Activated CD4-positive, alpha-beta T cell treated with anti-CD3 and anti-CD28 coated beads for 36 hours (primary cell): ENCODE measurements around the gene KCTD4. TPM values are rescaled to one million over a fixed set of nuclear protein-coding genes. Genes with fewer than 3 reads are reported as not detected.

ENCODE experiments used
- ATAC-seq: fragments of 200-7000 bp; cut with Tn5 transposase; one replicate; pipeline ENCODE4 v1.10.0; 2021; ENCODE audit warnings: mild to moderate bottlenecking, moderate library complexity
- CTCF ChIA-PET: fragments of 350-600 bp; sonication (Branson Sonifier 250); formaldehyde crosslinking; loops from one replicate; lab custom pipeline; 2021; ENCODE audit warnings: antibody characterized with exemption; lab: Charles Lee
- POLR2A ChIA-PET: fragments of 350-600 bp; sonication (Branson Sonifier 250); formaldehyde crosslinking; loops from one replicate; lab custom pipeline; 2021; ENCODE audit warnings: antibody characterized with exemption, inconsistent platforms; lab: Charles Lee
- DNase-seq: peaks from one replicate; pipeline ENCODE4 v3.0.0-alpha.2; 2020
- H3K27ac Mint-ChIP-seq: one replicate; pipeline ENCODE4 v1.8.0; 2021; ENCODE audit warnings: mixed read lengths
- H3K27me3 Mint-ChIP-seq: one replicate; pipeline ENCODE4 v1.8.0; 2021; ENCODE audit warnings: mixed read lengths
- H3K36me3 Mint-ChIP-seq: one replicate; pipeline ENCODE4 v1.8.0; 2021; ENCODE audit warnings: low read depth, mixed read lengths
- H3K4me1 Mint-ChIP-seq: one replicate; pipeline ENCODE4 v1.8.0; 2021; ENCODE audit warnings: mixed read lengths
- H3K4me3 Mint-ChIP-seq: one replicate; pipeline ENCODE4 v1.8.0; 2021; ENCODE audit warnings: mild to moderate bottlenecking, moderate library complexity, mixed read lengths
- H3K9me3 Mint-ChIP-seq: one replicate; pipeline ENCODE4 v1.8.0; 2021; ENCODE audit warnings: low read depth, mixed read lengths
- intact Hi-C, 2 experiments: fragments of 100-400 bp; cut with DNase I in 1 of 2; cut with micrococcal nuclease in 1 of 2; formaldehyde crosslinking; loops; one replicate each; pipeline versions ENCODE4 v1.14.2 to v1.15.1; 2022 to 2024; cut with DNase I, micrococcal nuclease
- total RNA-seq, 2 experiments: library from RNA; stranded (reverse); gene quantifications; one replicate each; pipeline ENCODE4 v1.2.3, GENCODE V29; 2021

The KCTD4 gene
- total RNA-seq, 2 experiments from 2014 or later = not detected

DNA sequence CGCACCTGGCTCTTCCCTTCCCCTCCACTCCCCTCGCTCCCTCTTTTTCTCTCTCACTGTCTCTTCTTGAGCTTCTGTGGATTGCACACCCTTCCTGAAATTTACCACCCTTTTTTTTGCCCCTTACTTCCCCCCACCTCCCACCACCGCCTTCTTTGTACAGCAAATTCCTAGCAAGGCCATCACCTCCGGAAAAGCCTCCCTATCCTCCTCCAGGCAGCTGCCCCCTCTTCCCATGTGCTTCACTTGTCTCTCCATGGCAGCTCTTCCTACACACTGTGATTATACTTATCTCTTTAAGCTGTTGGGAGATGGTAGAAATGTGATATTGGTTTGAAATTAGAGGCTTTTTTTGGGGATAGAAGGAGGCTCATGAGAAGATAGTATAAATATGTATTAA lies 28.3 kb upstream of the KCTD4 start:
- Mint-ChIP-seq H3K4me3 (no peak overlapping the region), H3K27ac (no peak overlapping the region)
- POLR2A ChIA-PET = interaction anchor here (0.6 kb wide), 1 partner anchor 65 kb away, joined by 4 read pairs; no protein-coding TSS in a partner anchor

DNA sequence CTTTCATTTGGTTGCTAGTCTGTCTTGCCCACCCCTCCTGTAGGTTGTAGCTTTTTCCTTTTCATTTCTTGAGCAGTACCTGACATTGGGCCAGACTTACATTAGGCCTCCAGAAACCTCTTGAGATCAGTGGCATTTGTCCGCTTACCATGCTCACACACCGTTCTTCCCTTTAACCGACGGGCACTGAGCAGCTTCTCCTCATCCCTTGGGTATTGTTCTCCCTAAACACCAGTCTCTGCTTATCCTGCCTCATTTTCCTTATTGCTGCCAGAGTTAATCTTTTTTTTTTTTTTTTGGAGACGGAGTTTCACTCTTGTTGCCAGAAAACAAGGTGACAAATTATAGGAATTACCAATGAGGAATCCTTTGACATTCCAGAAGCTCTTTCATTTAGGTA lies 27.2 kb upstream of the KCTD4 start:
- H3K36me3 Mint-ChIP-seq = peaks cover 9% of the 10 kb centered on the region
- no peak overlapping the region for H3K4me3 Mint-ChIP-seq
- ChIA-PET CTCF (no interaction called here), POLR2A (no interaction called here)
- intact Hi-C loops = no loop called here
- no peak for ATAC-seq
- peaks cover 22% of the 10 kb centered on the region for H3K4me1 Mint-ChIP-seq
- no peaks in the 10 kb centered on the region for H3K27me3 Mint-ChIP-seq
- H3K27ac Mint-ChIP-seq = no peak overlapping the region
- DNase-seq = no peak
- no peaks in the 10 kb centered on the region for H3K9me3 Mint-ChIP-seq

More for the DNA sequence above, 28.3 kb upstream of the KCTD4 start:
- CTCF ChIA-PET = no interaction called here
- ATAC-seq (no peak), DNase-seq (no peak)
- Mint-ChIP-seq H3K36me3 (peaks cover 8% of the 10 kb centered on the region), H3K9me3 (no peaks in the 10 kb centered on the region), H3K4me1 (peaks cover 22% of the 10 kb centered on the region), H3K27me3 (no peaks in the 10 kb centered on the region)
- intact Hi-C loops = no loop called here

DNA sequence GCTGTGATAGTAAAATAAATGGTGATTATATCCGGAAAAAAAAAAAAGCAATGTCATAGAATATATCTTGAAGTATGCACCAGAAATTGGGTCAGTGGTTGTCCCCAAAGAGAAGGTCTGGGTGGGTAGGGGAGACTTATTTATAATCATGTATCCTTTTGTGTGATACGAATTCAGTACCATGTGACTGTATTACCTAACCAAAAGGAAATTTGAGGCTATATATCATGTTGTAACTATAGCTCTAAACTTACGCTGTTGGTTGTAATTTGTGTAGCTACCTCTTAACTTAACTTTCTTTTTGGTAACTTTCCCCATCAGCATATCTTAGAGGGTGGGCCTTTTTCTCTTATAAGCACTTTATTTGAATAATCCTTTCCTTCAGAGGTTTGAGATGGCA lies 25.2 kb upstream of the KCTD4 start:
- H3K27ac Mint-ChIP-seq = no peak overlapping the region
- H3K9me3 Mint-ChIP-seq = no peaks in the 10 kb centered on the region
- H3K27me3 Mint-ChIP-seq = no peaks in the 10 kb centered on the region
- ATAC-seq = no peak
- H3K36me3 Mint-ChIP-seq = peaks cover 9% of the 10 kb centered on the region
- CTCF ChIA-PET = no interaction called here
- POLR2A ChIA-PET = no interaction called here
- DNase-seq = no peak
- H3K4me1 Mint-ChIP-seq = peaks cover 16% of the 10 kb centered on the region
- no peak overlapping the region for H3K4me3 Mint-ChIP-seq
- intact Hi-C loops = no loop called here

DNA sequence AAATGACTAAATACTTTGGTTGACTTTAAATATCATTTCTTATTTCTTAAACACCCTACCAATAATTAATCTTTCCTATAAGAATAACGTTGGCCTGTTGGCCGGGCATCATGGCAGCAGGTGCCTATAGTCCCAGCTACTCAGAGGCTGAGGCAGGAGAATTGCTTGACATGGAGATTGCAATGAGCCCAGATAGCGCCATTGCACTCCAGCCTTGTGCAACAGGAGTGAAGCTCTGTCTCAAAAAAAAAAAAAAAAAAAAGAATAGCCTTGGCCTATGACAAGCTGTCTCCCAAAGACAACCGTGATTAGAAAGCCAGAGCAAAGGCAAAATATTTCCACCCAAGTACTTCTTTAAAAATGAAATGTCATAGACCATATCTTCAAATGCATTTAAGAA lies 24.5 kb upstream of the KCTD4 start:
- Mint-ChIP-seq H3K4me3 (no peak overlapping the region), H3K27ac (no peak overlapping the region), H3K4me1 (peaks cover 16% of the 10 kb centered on the region), H3K27me3 (no peaks in the 10 kb centered on the region), H3K36me3 (peaks cover 9% of the 10 kb centered on the region), H3K9me3 (no peaks in the 10 kb centered on the region)
- DNase-seq (no peak), ATAC-seq (no peak)
- ChIA-PET CTCF (no interaction called here), POLR2A (no interaction called here)
- intact Hi-C loops = no loop called here

DNA sequence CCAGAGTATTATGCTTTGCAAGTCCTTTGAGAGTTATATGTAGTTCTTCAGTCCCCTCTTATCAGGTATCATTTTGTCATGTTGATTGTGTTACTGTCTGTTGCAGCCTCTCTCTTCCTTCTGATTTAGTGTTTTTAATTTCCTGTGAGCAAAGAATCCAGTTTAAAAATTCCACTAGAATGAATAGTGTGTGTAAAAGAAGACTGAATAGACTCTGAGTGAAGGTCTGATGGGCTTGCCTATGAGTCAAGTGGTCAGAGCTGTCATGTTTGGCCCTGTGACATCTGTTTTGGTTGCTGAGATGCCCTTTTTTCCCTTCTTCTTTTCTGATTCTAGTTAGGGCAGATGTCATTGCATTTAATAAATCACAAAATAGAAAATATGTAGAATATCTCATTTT lies 23.3 kb upstream of the KCTD4 start:
- DNase-seq (no peak), ATAC-seq (no peak)
- H3K27ac Mint-ChIP-seq = no peak overlapping the region
- CTCF ChIA-PET = no interaction called here
- peaks cover 11% of the 10 kb centered on the region for H3K4me1 Mint-ChIP-seq
- H3K27me3 Mint-ChIP-seq = no peaks in the 10 kb centered on the region
- no peak overlapping the region for H3K4me3 Mint-ChIP-seq
- POLR2A ChIA-PET = no interaction called here
- H3K9me3 Mint-ChIP-seq = no peaks in the 10 kb centered on the region
- peaks cover 5% of the 10 kb centered on the region for H3K36me3 Mint-ChIP-seq
- intact Hi-C loops = no loop called here

DNA sequence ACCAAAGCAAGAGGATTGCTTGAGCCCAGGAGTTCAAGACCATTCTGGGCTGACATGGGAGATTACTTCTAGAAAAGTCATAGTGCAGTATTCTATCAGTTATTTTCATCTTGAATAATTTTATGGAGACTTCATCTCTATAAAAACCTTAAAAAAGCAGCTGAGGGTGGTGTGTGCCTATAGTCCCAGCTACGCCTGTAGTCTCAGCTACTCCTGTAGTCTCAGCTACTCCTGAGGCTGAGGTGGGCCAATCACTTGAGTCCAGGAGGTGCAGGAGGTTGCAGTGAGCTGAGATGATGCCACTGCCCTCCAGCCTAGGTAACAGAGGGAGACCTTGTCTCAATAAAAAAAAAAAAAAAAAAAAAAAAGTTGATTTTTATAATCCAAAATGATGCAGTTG lies 22.1 kb upstream of the KCTD4 start:
- Mint-ChIP-seq H3K4me1 (peaks cover 14% of the 10 kb centered on the region), H3K4me3 (no peak overlapping the region), H3K9me3 (no peaks in the 10 kb centered on the region), H3K27ac (no peak overlapping the region), H3K36me3 (peaks cover 3% of the 10 kb centered on the region), H3K27me3 (no peaks in the 10 kb centered on the region)
- DNase-seq = no peak
- CTCF ChIA-PET = interaction anchor here (0.6 to 0.7 kb wide), 2 partner anchors 176 to 734 kb away, joined by 3 read pairs; no protein-coding TSS in a partner anchor
- POLR2A ChIA-PET = no interaction called here
- ATAC-seq = no peak
- intact Hi-C loops = no loop called here

DNA sequence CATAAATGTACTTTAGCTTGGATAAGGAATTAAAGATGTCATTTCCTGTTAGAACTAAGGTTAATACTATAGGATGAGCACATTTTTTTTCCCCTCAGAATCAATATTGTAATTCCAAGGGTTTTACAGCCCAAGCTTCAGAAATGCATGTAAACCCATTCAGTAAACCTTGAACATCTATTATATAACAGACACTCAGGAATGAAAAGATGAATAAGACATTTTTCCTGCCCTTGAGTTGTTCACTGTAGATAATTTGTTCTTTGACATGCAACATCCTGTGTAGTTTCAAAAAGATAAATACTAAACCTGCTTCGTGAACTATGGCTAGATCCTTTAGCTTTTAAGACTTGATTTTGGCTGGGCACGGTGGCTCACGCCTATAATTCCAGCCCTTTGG lies 21.7 kb upstream of the KCTD4 start:
- ChIA-PET POLR2A (no interaction called here), CTCF (interaction anchor here (0.6 to 1.0 kb wide), 3 partner anchors 15 to 735 kb away, joined by 3 read pairs; no protein-coding TSS in a partner anchor)
- no peak for DNase-seq
- Mint-ChIP-seq H3K27me3 (no peaks in the 10 kb centered on the region), H3K27ac (no peak overlapping the region), H3K4me3 (no peak overlapping the region), H3K9me3 (no peaks in the 10 kb centered on the region), H3K36me3 (peaks cover 3% of the 10 kb centered on the region), H3K4me1 (peaks cover 17% of the 10 kb centered on the region)
- ATAC-seq = no peak
- intact Hi-C loops = no loop called here

DNA sequence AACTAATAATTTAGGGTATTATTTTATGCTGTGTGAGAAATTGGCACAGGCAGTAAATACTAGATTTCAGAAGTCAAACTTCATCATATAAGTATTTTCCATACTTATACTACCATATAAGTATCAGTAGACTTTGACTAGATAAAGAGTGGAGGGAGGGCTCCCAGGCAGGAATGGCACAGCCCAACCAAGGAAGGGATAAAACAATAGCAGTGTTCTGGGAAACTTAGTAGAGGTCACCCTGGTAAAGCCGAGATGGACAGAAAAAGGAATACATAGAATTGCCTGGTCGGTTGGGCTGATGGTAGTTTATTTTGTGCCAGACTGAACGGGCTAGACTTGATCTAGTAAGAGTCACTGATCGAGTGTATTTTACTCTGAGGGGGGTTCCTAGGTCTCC lies 19.6 kb upstream of the KCTD4 start:
- Mint-ChIP-seq H3K36me3 (peaks cover 5% of the 10 kb centered on the region), H3K4me1 (peaks cover 18% of the 10 kb centered on the region), H3K27ac (no peak overlapping the region), H3K4me3 (no peak overlapping the region), H3K27me3 (no peaks in the 10 kb centered on the region), H3K9me3 (no peaks in the 10 kb centered on the region)
- no peak for ATAC-seq
- no peak for DNase-seq
- ChIA-PET POLR2A (interaction anchor here (0.6 kb wide), 1 partner anchor 109 kb away, joined by 6 read pairs; no protein-coding TSS in a partner anchor), CTCF (no interaction called here)
- intact Hi-C loops = no loop called here

DNA sequence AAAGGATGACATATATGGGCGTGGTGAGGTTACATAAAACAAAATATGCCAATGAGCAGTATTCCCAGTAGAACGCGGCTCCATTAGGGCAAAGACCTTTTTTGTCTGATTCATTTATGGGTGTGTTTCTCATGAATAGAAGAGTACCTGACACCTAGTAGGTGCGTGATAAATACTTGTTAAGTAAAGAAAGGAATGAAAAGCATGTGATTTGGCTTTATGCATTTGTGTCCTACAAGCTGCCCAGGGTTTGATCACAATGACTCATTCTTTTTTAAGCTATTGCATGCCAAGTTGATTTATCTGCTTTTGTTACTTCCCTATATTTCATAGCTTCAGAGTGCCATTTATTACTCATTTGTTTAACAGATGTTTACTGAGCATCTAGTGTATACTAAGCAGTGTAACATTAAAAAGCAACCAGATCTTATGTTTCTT lies 19.1 kb upstream of the KCTD4 start:
- no peak for DNase-seq
- ATAC-seq = no peak
- no peaks in the 10 kb centered on the region for H3K27me3 Mint-ChIP-seq
- no peaks in the 10 kb centered on the region for H3K9me3 Mint-ChIP-seq
- no peak overlapping the region for H3K27ac Mint-ChIP-seq
- ChIA-PET POLR2A (interaction anchor here (0.6 kb wide), 1 partner anchor 109 kb away, joined by 6 read pairs; no protein-coding TSS in a partner anchor), CTCF (no interaction called here)
- peaks cover 5% of the 10 kb centered on the region for H3K36me3 Mint-ChIP-seq
- intact Hi-C loops = no loop called here
- peaks cover 18% of the 10 kb centered on the region for H3K4me1 Mint-ChIP-seq
- no peak overlapping the region for H3K4me3 Mint-ChIP-seq

DNA sequence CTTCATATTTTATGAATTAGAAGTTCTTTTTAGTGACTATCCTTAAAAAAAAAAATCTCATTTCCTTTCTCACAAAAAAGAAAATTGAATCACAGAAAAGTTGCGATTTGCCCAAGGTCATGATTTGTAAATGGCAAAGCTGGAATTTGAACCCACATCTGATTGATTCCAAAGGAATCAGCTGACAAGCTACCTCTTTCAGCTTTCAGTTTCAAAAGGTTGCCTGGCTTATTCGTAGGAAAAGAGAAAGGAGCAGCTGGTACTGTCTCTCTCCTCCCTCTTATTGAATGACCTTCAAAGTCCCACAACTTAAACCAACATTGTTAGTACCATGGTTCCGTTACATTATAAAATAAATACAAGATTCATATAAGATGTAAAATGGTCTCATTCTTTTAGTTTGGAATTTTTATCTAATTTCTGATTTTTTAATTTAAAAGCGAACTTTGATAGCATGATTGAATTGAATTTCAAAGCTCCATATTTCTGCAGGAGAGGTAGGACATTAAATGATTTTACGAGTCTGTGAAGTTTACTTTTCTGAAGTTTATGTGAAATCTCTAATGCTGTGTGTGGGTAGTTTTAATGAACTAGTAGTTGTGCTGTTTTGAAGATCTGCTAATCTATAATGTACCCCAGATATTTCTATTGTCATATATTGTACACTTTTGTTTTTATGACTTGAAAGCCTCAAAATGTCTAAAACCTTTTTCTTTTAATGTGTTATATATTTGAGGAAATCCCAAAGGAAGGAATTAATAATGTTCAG lies 18.5 kb upstream of the KCTD4 start:
- no peak overlapping the region for H3K27ac Mint-ChIP-seq

DNA sequence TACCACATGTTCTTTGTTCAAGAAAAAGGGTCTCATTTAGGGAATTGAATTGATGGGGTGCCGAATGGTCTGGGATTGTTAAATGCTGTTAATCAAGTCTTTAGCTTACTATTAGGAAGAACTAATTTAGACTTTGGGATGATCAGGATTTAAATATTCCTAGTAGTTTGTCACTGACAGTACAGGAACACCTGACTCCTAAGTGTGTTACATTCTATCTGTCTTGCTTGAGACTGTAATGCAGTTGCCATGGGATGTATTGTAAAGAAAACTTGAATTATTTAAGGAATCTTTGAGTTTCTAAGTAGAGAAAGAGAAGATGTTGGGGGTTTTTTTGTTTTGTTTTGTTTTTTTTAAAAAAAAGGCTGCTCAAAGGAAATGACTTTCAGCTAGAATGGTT lies 17.8 kb upstream of the KCTD4 start:
- POLR2A ChIA-PET = no interaction called here

More for the DNA sequence above, 18.5 kb upstream of the KCTD4 start:
- Mint-ChIP-seq H3K9me3 (no peaks in the 10 kb centered on the region), H3K27me3 (no peaks in the 10 kb centered on the region), H3K4me1 (peaks cover 18% of the 10 kb centered on the region), H3K4me3 (no peak overlapping the region), H3K36me3 (peaks cover 5% of the 10 kb centered on the region)
- ATAC-seq = no peak
- no peak for DNase-seq
- POLR2A ChIA-PET = no interaction called here
- intact Hi-C loops = no loop called here
- CTCF ChIA-PET = interaction anchor here (0.7 kb wide), 1 partner anchor 62 kb away, joined by 4 read pairs; no protein-coding TSS in a partner anchor

DNA sequence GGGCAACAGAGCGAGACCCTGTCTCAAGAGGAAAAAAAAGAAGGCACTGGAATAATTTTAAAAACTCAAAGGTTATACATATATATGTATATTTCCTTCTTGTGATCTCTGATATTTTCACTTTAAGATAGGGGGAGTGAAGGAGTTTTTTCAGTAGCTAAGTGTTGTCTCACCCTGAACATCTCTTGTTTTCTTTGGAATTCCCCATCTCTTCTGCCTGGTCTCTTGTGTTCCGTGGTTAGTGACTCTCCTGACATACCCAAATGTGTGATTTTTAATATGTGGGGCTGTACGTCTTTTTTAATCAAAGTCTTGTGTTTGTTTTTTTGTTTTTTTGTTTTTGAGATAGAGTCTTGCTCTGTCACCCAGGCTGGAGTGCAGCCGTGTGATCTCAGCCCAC lies 15.3 kb upstream of the KCTD4 start:
- Mint-ChIP-seq H3K9me3 (no peaks in the 10 kb centered on the region), H3K27me3 (no peaks in the 10 kb centered on the region), H3K27ac (no peak overlapping the region)

More for the DNA sequence above, 17.8 kb upstream of the KCTD4 start:
- ATAC-seq (no peak), DNase-seq (no peak)
- no peaks in the 10 kb centered on the region for H3K9me3 Mint-ChIP-seq
- CTCF ChIA-PET = no interaction called here
- intact Hi-C loops = no loop called here
- H3K36me3 Mint-ChIP-seq = peaks cover 2% of the 10 kb centered on the region
- no peak overlapping the region for H3K4me3 Mint-ChIP-seq
- H3K4me1 Mint-ChIP-seq = peaks cover 18% of the 10 kb centered on the region
- H3K27ac Mint-ChIP-seq = no peak overlapping the region
- no peaks in the 10 kb centered on the region for H3K27me3 Mint-ChIP-seq

More for the DNA sequence above, 15.3 kb upstream of the KCTD4 start:
- CTCF ChIA-PET = interaction anchor here (0.6 to 1.7 kb wide), 3 partner anchors 10 to 90 kb away, joined by 4 to 5 read pairs (median 5); no protein-coding TSS in a partner anchor
- Mint-ChIP-seq H3K4me1 (peaks cover 18% of the 10 kb centered on the region), H3K4me3 (no peak overlapping the region), H3K36me3 (peaks cover 8% of the 10 kb centered on the region)
- DNase-seq (no peak), ATAC-seq (no peak)
- POLR2A ChIA-PET = no interaction called here
- intact Hi-C loops = no loop called here
